Measurements from ENCODE around the gene LGALS16.

DNA sequence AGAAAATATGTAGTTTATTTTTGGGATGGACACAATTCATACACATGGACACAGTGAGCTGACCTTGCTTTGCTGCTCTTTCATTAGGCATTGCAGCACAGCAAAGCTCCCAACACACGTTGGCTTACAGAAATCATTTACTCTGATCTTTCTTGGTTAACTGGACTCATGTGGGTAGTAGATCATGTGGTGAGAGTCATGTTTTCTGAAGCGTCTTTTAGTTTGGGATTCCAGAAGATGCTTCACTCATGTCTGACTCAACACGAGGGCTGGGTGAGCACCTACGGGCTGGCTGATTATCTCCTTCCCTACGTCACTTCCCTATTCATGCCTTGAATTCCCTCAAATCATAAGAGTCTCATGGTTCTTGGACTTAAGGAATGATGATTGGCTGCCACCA lies 12.1 kb upstream of the LGALS16 start:
- TF ChIP-seq GLIS3 (CRISPR knock-in tag; IDR thresholded peaks at IDR 0.05) (no peak), ZNF565 (CRISPR knock-in tag; conservative IDR thresholded peaks at IDR 0.05; ENCODE audit: low read depth) (no peak), ARNTL (CRISPR knock-in tag; IDR thresholded peaks at IDR 0.05; ENCODE audit: borderline replicate concordance, low read depth) (no peak), SNAI2 (CRISPR knock-in tag; IDR thresholded peaks at IDR 0.05) (no peak)
- TF ChIP-seq, protein P1, sequence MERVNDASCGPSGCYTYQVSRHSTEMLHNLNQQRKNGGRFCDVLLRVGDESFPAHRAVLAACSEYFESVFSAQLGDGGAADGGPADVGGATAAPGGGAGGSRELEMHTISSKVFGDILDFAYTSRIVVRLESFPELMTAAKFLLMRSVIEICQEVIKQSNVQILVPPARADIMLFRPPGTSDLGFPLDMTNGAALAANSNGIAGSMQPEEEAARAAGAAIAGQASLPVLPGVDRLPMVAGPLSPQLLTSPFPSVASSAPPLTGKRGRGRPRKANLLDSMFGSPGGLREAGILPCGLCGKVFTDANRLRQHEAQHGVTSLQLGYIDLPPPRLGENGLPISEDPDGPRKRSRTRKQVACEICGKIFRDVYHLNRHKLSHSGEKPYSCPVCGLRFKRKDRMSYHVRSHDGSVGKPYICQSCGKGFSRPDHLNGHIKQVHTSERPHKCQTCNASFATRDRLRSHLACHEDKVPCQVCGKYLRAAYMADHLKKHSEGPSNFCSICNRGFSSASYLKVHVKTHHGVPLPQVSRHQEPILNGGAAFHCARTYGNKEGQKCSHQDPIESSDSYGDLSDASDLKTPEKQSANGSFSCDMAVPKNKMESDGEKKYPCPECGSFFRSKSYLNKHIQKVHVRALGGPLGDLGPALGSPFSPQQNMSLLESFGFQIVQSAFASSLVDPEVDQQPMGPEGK (CRISPR knock-in tag; IDR thresholded peaks at IDR 0.05; ENCODE audit: borderline replicate concordance), result no peak
